Germinal center (tissue), 1 donor: ENCODE measurements around the gene IPO9.

Experiments used
- DNase-seq: peaks from one replicate; pipeline ENCODE4 v3.0.0; 2012; ENCODE audit warnings: mixed read lengths, low spot score

IPO9 gene

GRCh38 chr1:201828820-201829774, at the start of gene IPO9:
Gene IPO9, plus strand, starts transcription at chr1:201829157. Its CDS starts 53 bp downstream, at chr1:201829210.
- DNase-seq, result peak; percentile 99

- DNase-seq, result no peak
These were observed 49.5 kb upstream of the IPO9 start for GRCh38 chr1:201779351-201779880.

GRCh38 chr1:201780952-201781351, 48.0 kb upstream of the IPO9 start:
- DNase-seq, result no peak

GRCh38 chr1:201781437-201781836, 47.5 kb upstream of the IPO9 start:
- DNase-seq, result no peak

GRCh38 chr1:201782353-201782752, 46.6 kb upstream of the IPO9 start:
- no peak for DNase-seq

GRCh38 chr1:201783058-201783457, 45.9 kb upstream of the IPO9 start:
- no peak for DNase-seq

- DNase-seq, result no peak
These were observed 45.4 kb upstream of the IPO9 start for GRCh38 chr1:201783572-201783971.

GRCh38 chr1:201785291-201785690, 43.7 kb upstream of the IPO9 start:
- DNase-seq, result no peak

GRCh38 chr1:201786824-201787223, 42.1 kb upstream of the IPO9 start:
- DNase-seq, result no peak

- DNase-seq, result no peak
These were observed 40.7 kb upstream of the IPO9 start for GRCh38 chr1:201788296-201788695.

- no peak for DNase-seq
These were observed 39.7 kb upstream of the IPO9 start for GRCh38 chr1:201789245-201789644.

- no peak for DNase-seq
These were observed 38.7 kb upstream of the IPO9 start for GRCh38 chr1:201790261-201790660.

GRCh38 chr1:201791051-201791778, 37.7 kb upstream of the IPO9 start:
- DNase-seq, result no peak

GRCh38 chr1:201791779-201792173, 37.2 kb upstream of the IPO9 start:
- DNase-seq, result no peak

GRCh38 chr1:201792534-201793305, 36.2 kb upstream of the IPO9 start:
- peak; percentile 65 for DNase-seq

- DNase-seq, result no peak
These were observed 35.5 kb upstream of the IPO9 start for GRCh38 chr1:201793306-201793925.

GRCh38 chr1:201795066-201795465, 33.9 kb upstream of the IPO9 start:
- no peak for DNase-seq

GRCh38 chr1:201800246-201800645, 28.7 kb upstream of the IPO9 start:
- DNase-seq, result no peak

- no peak for DNase-seq
These were observed 22.2 kb upstream of the IPO9 start for GRCh38 chr1:201806801-201807200.

- no peak for DNase-seq
These were observed 20.9 kb upstream of the IPO9 start for GRCh38 chr1:201807958-201808632.

- no peak for DNase-seq
These were observed 20.3 kb upstream of the IPO9 start for GRCh38 chr1:201808633-201808990.
